K562 (cell line): ENCODE data around the gene MARS1. TPM values are rescaled to one million over a fixed set of nuclear protein-coding genes. Genes with fewer than 3 reads are reported as not detected.
A peak's percentile ranks its signal among the peaks of the same experiment; 100 is the strongest.

Source experiments
- ATAC-seq: fragments of 200-7000 bp; cut with Tn5 transposase; 3 replicates; pipeline ENCODE4 v1.9.1; 2020; ENCODE audit warnings: moderate library complexity
- BruUV-seq: library from RNA; stranded (reverse); fragments of 400-500 nt; replicated peaks from 2 replicates; lab custom pipeline; 2021; lab: Mats Ljungman, UMichigan
- CTCF ChIA-PET: fragments of 300-600 bp; formaldehyde crosslinking; extraction: SDS; loops from one replicate; lab custom pipeline; 2021; ENCODE audit warnings: low intra/inter-chr PET ratio; lab: Yijun Ruan, JAX
- POLR2A ChIA-PET: fragments of 300-600, 350-650 bp; sonication (Branson Sonifier 250); formaldehyde crosslinking; extraction: SDS; loops from one replicate; lab custom pipeline; 2021; ENCODE audit warnings: antibody characterized with exemption, inconsistent platforms; lab: Yijun Ruan, JAX
- DNase-seq, 4 experiments: peaks; one replicate each; pipeline versions ENCODE4 v3.0.0 to v3.0.0-alpha.2; 2011 to 2018; ENCODE audit warnings: low spot score in 3 of 4, mixed read lengths in 3 of 4; ENCODE audit errors: extremely low read depth in 1 of 4
- FAIRE-seq: peaks from 2 replicates; lab custom pipeline; 2011; peaks lifted over from hg19 to GRCh38; lab: Jason Lieb, UNC
- H2AFZ ChIP-seq: 2 replicates; pipeline ENCODE4 v1.6.0; 2011; ENCODE audit warnings: low read depth, low read length, control low read depth, inconsistent platforms
- H3K27ac ChIP-seq: fragments of 200-600 bp; 3 replicates; pipeline ENCODE4 v1.8.0; 2011; ENCODE audit warnings: low read depth, mild to moderate bottlenecking, control low read depth, inconsistent platforms, low read length, moderate library complexity, mixed read lengths; ENCODE audit errors: extremely low read depth
- H3K27me3 ChIP-seq, 2 experiments: fragments of 300-600 bp in 1 of 2; 2 replicates in 1 of 2; 3 replicates in 1 of 2; pipeline versions ENCODE4 v1.6.0 to v1.8.0; 2011; ENCODE audit warnings: inconsistent platforms in 2 of 2, low read length in 2 of 2, mild to moderate bottlenecking in 1 of 2, mixed read lengths in 1 of 2, moderate library complexity in 1 of 2; ENCODE audit not compliant: control insufficient read depth in 2 of 2, insufficient read depth in 2 of 2
- H3K36me3 ChIP-seq: fragments of 300-600 bp; 3 replicates; pipeline ENCODE4 v1.8.0; 2011; ENCODE audit warnings: mild to moderate bottlenecking, low read length, inconsistent platforms; ENCODE audit not compliant: control insufficient read depth, insufficient read depth
- H3K4me1 ChIP-seq, 2 experiments: fragments of 200-600 bp in 1 of 2; replicated peaks in 1 of 2; 2 replicates in 1 of 2; 3 replicates in 1 of 2; pipeline versions ENCODE4 v1.5.1 to v1.8.0; 2011; ENCODE audit warnings: inconsistent platforms in 2 of 2, low read length in 2 of 2, mild to moderate bottlenecking in 1 of 2, mixed read lengths in 1 of 2, moderate library complexity in 1 of 2; ENCODE audit not compliant: control insufficient read depth in 2 of 2, insufficient read depth in 2 of 2
- H3K4me2 ChIP-seq: 2 replicates; pipeline ENCODE4 v1.6.1; 2011; ENCODE audit warnings: low read length, control low read depth, inconsistent platforms, mixed read lengths; ENCODE audit not compliant: insufficient read depth
- H3K4me3 ChIP-seq: fragments of 200-600 bp; sonication (generic), shearing (Covaris generic); 2 replicates; pipeline ENCODE4 v1.5.1; 2016; ENCODE audit warnings: control low read depth, inconsistent platforms
- H3K79me2 ChIP-seq: fragments of 200-600 bp; 3 replicates; pipeline ENCODE4 v1.8.0; 2011; ENCODE audit warnings: low read length, inconsistent platforms; ENCODE audit not compliant: control insufficient read depth, insufficient read depth
- H3K9ac ChIP-seq, 2 experiments: 2 replicates each; pipeline versions ENCODE4 v1.6.0 to v1.6.1; 2011; ENCODE audit warnings: low read depth in 2 of 2, low read length in 2 of 2, control low read depth in 1 of 2, inconsistent platforms in 1 of 2, mild to moderate bottlenecking in 1 of 2, mixed read lengths in 1 of 2; ENCODE audit not compliant: insufficient read depth in 1 of 2
- H3K9me1 ChIP-seq: one replicate; pipeline ENCODE4 v1.6.0; 2011; ENCODE audit warnings: inconsistent platforms, mild to moderate bottlenecking, low read length, moderate library complexity; ENCODE audit not compliant: control insufficient read depth, insufficient read depth
- H3K9me3 ChIP-seq: replicated peaks from 2 replicates; pipeline ENCODE4 v1.5.1; 2011; ENCODE audit warnings: low read depth, low read length, inconsistent platforms; ENCODE audit not compliant: control insufficient read depth, insufficient read depth
- H4K20me1 ChIP-seq: replicated peaks from 2 replicates; pipeline ENCODE4 v1.6.1; 2011; ENCODE audit warnings: low read length, inconsistent platforms, mixed read lengths; ENCODE audit not compliant: control insufficient read depth, insufficient read depth
- ARID1B ChIP-seq: fragments of 450-650 bp; IDR thresholded peaks from 2 replicates; pipeline ENCODE4 v1.6.1; 2016; ENCODE audit warnings: antibody characterized with exemption, mild to moderate bottlenecking, inconsistent platforms
- NFYB ChIP-seq: IDR thresholded peaks from 2 replicates; pipeline ENCODE4 v1.6.1; 2011; ENCODE audit warnings: mild to moderate bottlenecking, moderate library complexity; ENCODE audit not compliant: insufficient read length; ENCODE audit errors: extremely low read depth
- NRF1 ChIP-seq, 2 experiments: fragments of 450-650 bp; IDR thresholded peaks in 1 of 2; conservative IDR thresholded peaks in 1 of 2; 2 replicates each; pipeline ENCODE4 v1.6.1; 2014; ENCODE audit warnings: mild to moderate bottlenecking in 2 of 2
- RCOR1 ChIP-seq, 2 experiments: IDR thresholded peaks; 2 replicates each; pipeline ENCODE4 v1.6.1; 2012; ENCODE audit warnings: low read depth in 2 of 2, low read length in 2 of 2, borderline replicate concordance in 1 of 2, improper control_type of control experiment in 1 of 2
- XRCC3 ChIP-seq: fragments of 450-650 bp; IDR thresholded peaks from 2 replicates; pipeline ENCODE4 v1.6.1; 2017; ENCODE audit warnings: mild to moderate bottlenecking, moderate library complexity
- ZNF551 ChIP-seq: fragments of 250-450 bp; sonication (Bioruptor Pico); IDR thresholded peaks from 2 replicates; pipeline ENCODE4 v1.5.0; 2021; ENCODE audit warnings: mild to moderate bottlenecking, moderate library complexity
- WGBS: fragments of 100-300 bp; shearing (Covaris generic); methylation state at CpG from one replicate; pipeline ENCODE4 v1.1.6; 2016; ENCODE audit warnings: low coverage, mixed read lengths; ENCODE audit not compliant: insufficient coverage; ENCODE audit errors: missing lambda C conversion rate; 5-methylcytosine and 5-hydroxymethylcytosine counted together
- in situ Hi-C: fragments of 300-500 bp; cut with MboI; formaldehyde crosslinking; loops from 4 replicates; pipeline ENCODE4 v1.15.0; 2018; ENCODE audit warnings: inconsistent platforms, mixed read lengths
- intact Hi-C: fragments of 100-400 bp; cut with micrococcal nuclease; formaldehyde crosslinking; loops from 2 replicates; pipeline ENCODE4 v1.14.2; 2022
- polyA plus RNA-seq, 8 experiments: library from polyadenylated mRNA; depleted of rRNA in 4 of 8; stranded (reverse) in 5 of 8; unstranded in 3 of 8; fragments of >200 nt; fragmentation: Nextera tagmentation in 2 of 8; fragmentation: Illumina TruSeq in 1 of 8; extraction: Ambion mirVana in 2 of 8; extraction: Trizol in 1 of 8; gene quantifications; 2 replicates each; pipeline versions ENCODE4 v1.2.1 to v1.2.3, GENCODE V29; 2011 to 2014; ENCODE audit warnings: inconsistent platforms in 1 of 8, missing spikeins in 1 of 8
- total RNA-seq, 7 experiments: library from RNA; depleted of rRNA in 6 of 7; stranded (reverse); fragments of >200 nt in 6 of 7; fragmentation: Illumina TruSeq in 2 of 7; extraction: Trizol in 2 of 7; gene quantifications; 2 replicates each; pipeline versions ENCODE4 v1.2.1 to v1.2.3, GENCODE V29; 2011 to 2021; ENCODE audit warnings: low replicate concordance in 1 of 7

The MARS1 gene
- total and polyA plus RNA-seq, 9 of the 15 experiments (the other 6 are each of a cell fraction or from before 2014, with no cell fraction given): 117 to 382 (median 220) TPM

- H3K4me2 ChIP-seq: no peak overlapping the region
- CTCF ChIA-PET: no interaction called here
- H3K27ac ChIP-seq: no peak overlapping the region
- H3K36me3 ChIP-seq: peaks cover 17% of the 10 kb centered on the region
- no peaks in the 10 kb centered on the region for H3K9me1 ChIP-seq
- intact Hi-C loops (no loop called here), in situ Hi-C loops (no loop called here)
- no peaks in the 10 kb centered on the region for H4K20me1 ChIP-seq
- peaks cover 45 to 53% of the 10 kb centered on the region in 2 experiments for H3K4me1 ChIP-seq
- no TSS peak for BruUV-seq
- no peak overlapping the region; a peak in 1 of 4 replicates for H3K9ac ChIP-seq
- no peak for FAIRE-seq
- DNase-seq: no peak
- H3K4me3 ChIP-seq: no peak overlapping the region
- 0 out of 4 replicates have a peak, but pooled peaks of 1 of the 2 experiments have one; percentile 41 for TF ChIP-seq RCOR1 (IDR thresholded peaks at IDR 0.05; ENCODE audit: borderline replicate concordance in 1 of 2, low read depth in 2 of 2, low read length in 2 of 2)
- no peak for TF ChIP-seq XRCC3
- peak; percentile 51 to 53 for TF ChIP-seq NRF1 (conservative IDR thresholded peaks at IDR 0.05 in 1 of 2, IDR thresholded peaks at IDR 0.05 in 1 of 2)
- TF ChIP-seq ARID1B: 0 out of 2 replicates have a peak, but pooled peaks have one; percentile 32
- TF ChIP-seq ZNF551 (CRISPR knock-in tag): no peak
- no peak for TF ChIP-seq NFYB
- TF ChIP-seq, all 486 proteins: peak for 3
- no peaks in the 10 kb centered on the region for H3K27me3 ChIP-seq
- peaks cover 68% of the 10 kb centered on the region for H3K79me2 ChIP-seq
- H3K9me3 ChIP-seq: no peaks in the 10 kb centered on the region
- 13% methylated on average over 1 of the region's 1 CpG for WGBS
- H2AFZ ChIP-seq: no peak overlapping the region
- ATAC-seq: no peak
- POLR2A ChIA-PET: interaction anchor here (0.7 to 4.2 kb wide), 4 partner anchors 9 to 84 kb away, joined by 3 to 38 read pairs (median 4); partner anchors contain the start of gene DDIT3
Measured at GRCh38 chr12:57554897-57555296, 67.0 kb downstream of the MARS1 start.
